HepG2 (cell line): Measurements from ENCODE around the gene IFT172. TPM values are rescaled to one million over a fixed set of nuclear protein-coding genes. Genes with fewer than 3 reads are reported as not detected.

Experiments used
- HOMEZ ChIP-seq: IDR thresholded peaks from 2 replicates; pipeline ENCODE4 v1.6.1; 2016; ENCODE audit warnings: low read depth
- MAF1 ChIP-seq: sonication (generic); formaldehyde crosslinking; IDR thresholded peaks from 2 replicates; pipeline ENCODE4 v1.5.0; 2020; ENCODE audit warnings: missing genetic modification reagents, borderline replicate concordance
- MLXIP ChIP-seq: sonication (generic); formaldehyde crosslinking; IDR thresholded peaks from 2 replicates; pipeline ENCODE4 v1.9.0; 2021; ENCODE audit warnings: missing genetic modification reagents, borderline replicate concordance
- NCOA1 ChIP-seq: sonication (generic); formaldehyde crosslinking; IDR thresholded peaks from 2 replicates; pipeline ENCODE4 v1.9.0; 2021; ENCODE audit warnings: missing genetic modification reagents
- NCOR1 ChIP-seq: fragments of 200-600 bp; sonication (generic); IDR thresholded peaks from 2 replicates; pipeline ENCODE4 v1.7.0; 2017; ENCODE audit warnings: antibody characterized with exemption, low read length, borderline replicate concordance
- NFKBIZ ChIP-seq: IDR thresholded peaks from 2 replicates; pipeline ENCODE4 v1.6.1; 2018; ENCODE audit warnings: missing genetic modification reagents, missing compliant biosample characterization
- PLSCR1 ChIP-seq: sonication (generic); formaldehyde crosslinking; IDR thresholded peaks from 2 replicates; pipeline ENCODE4 v1.5.0; 2020; ENCODE audit warnings: missing genetic modification reagents, mild to moderate bottlenecking, borderline replicate concordance
- RXRB ChIP-seq: IDR thresholded peaks from 2 replicates; pipeline ENCODE4 v1.6.1; 2016; ENCODE audit warnings: borderline replicate concordance, missing genetic modification reagents, missing compliant biosample characterization
- SMAD9 ChIP-seq: sonication (generic); formaldehyde crosslinking; IDR thresholded peaks from 2 replicates; pipeline ENCODE4 v1.5.1; 2020; ENCODE audit warnings: mild to moderate bottlenecking, missing genetic modification reagents
- TCF7 ChIP-seq: sonication (generic); IDR thresholded peaks from 2 replicates; pipeline ENCODE4 v1.6.1; 2016; ENCODE audit warnings: antibody characterized with exemption, low read depth
- ZBTB2 ChIP-seq: sonication (generic); formaldehyde crosslinking; IDR thresholded peaks from 2 replicates; pipeline ENCODE4 v1.8.0; 2022; ENCODE audit warnings: low read depth, missing genetic modification reagents
- ZBTB7B ChIP-seq: sonication (generic); formaldehyde crosslinking; IDR thresholded peaks from 2 replicates; pipeline ENCODE4 v1.4.0; 2020; ENCODE audit warnings: missing genetic modification reagents
- ZFP37 ChIP-seq: sonication (generic); formaldehyde crosslinking; IDR thresholded peaks from 2 replicates; pipeline ENCODE4 v1.4.0; 2020; ENCODE audit warnings: missing genetic modification reagents, borderline replicate concordance
- ZKSCAN1 ChIP-seq: fragments of 150-350 bp; IDR thresholded peaks from 2 replicates; pipeline ENCODE4 v1.6.1; 2014; ENCODE audit warnings: low read length
- ZNF432 ChIP-seq: sonication (generic); formaldehyde crosslinking; IDR thresholded peaks from 2 replicates; pipeline ENCODE4 v1.5.0; 2020; ENCODE audit warnings: missing genetic modification reagents, mild to moderate bottlenecking, borderline replicate concordance
- ZNF577 ChIP-seq: sonication (generic); formaldehyde crosslinking; IDR thresholded peaks from 2 replicates; pipeline ENCODE4 v1.4.0; 2020; ENCODE audit warnings: mild to moderate bottlenecking, low read depth, missing genetic modification reagents, borderline replicate concordance
- ZNF670 ChIP-seq: sonication (generic); formaldehyde crosslinking; IDR thresholded peaks from 2 replicates; pipeline ENCODE4 v1.8.0; 2022; ENCODE audit warnings: mild to moderate bottlenecking, missing genetic modification reagents, borderline replicate concordance
- ZNF7 ChIP-seq: IDR thresholded peaks from 2 replicates; pipeline ENCODE4 v1.6.1; 2016; ENCODE audit warnings: missing biosample characterization, missing genetic modification reagents
- ZNF788 ChIP-seq: sonication (generic); formaldehyde crosslinking; IDR thresholded peaks from 2 replicates; pipeline ENCODE4 v1.5.0; 2020; ENCODE audit warnings: mild to moderate bottlenecking, missing genetic modification reagents, borderline replicate concordance
- ZNF83 ChIP-seq: sonication (generic); formaldehyde crosslinking; IDR thresholded peaks from 2 replicates; pipeline ENCODE4 v1.4.0; 2020; ENCODE audit warnings: missing genetic modification reagents, mild to moderate bottlenecking, borderline replicate concordance
- ZNF839 ChIP-seq: sonication (generic); formaldehyde crosslinking; IDR thresholded peaks from 2 replicates; pipeline ENCODE4 v1.4.0; 2020; ENCODE audit warnings: missing genetic modification reagents, mild to moderate bottlenecking, borderline replicate concordance
- polyA plus RNA-seq, 8 experiments: library from polyadenylated mRNA; depleted of rRNA in 3 of 8; stranded (reverse) in 7 of 8; unstranded in 1 of 8; fragments of >200 nt; fragmentation: Illumina TruSeq in 4 of 8; extraction: Trizol in 4 of 8; gene quantifications; 2 replicates each; pipeline versions ENCODE4 v1.2.1 to v1.2.3, GENCODE V29; 2011 to 2016; ENCODE audit warnings: low read depth in 4 of 8, missing spikeins in 1 of 8, mixed read lengths in 1 of 8; ENCODE audit not compliant: insufficient read depth in 1 of 8
- total RNA-seq, 5 experiments: library from RNA; depleted of rRNA; stranded (reverse); fragments of >200 nt; fragmentation: Illumina TruSeq; extraction: Trizol; gene quantifications; 2 replicates each; pipeline ENCODE4 v1.2.3, GENCODE V29; 2016; ENCODE audit warnings: low read depth in 1 of 5

IFT172 gene
- total and polyA plus RNA-seq, 2 of the 13 experiments (the other 11 are each of a cell fraction or from before 2014, with no cell fraction given) = 21.6 to 35.7 TPM

GRCh38 chr2:27518113-27518781 lies 28.7 kb upstream of the IFT172 start (continued):
- TF ChIP-seq MAF1 (CRISPR knock-in tag) = no peak
- no peak for TF ChIP-seq ZNF7 (CRISPR knock-in tag)
- TF ChIP-seq ZBTB2 (CRISPR knock-in tag) = no peak
- no peak for TF ChIP-seq NFKBIZ (CRISPR knock-in tag)
- TF ChIP-seq ZNF432 = no peak
- 0 out of 2 replicates have a peak, but pooled peaks have one; percentile 29 for TF ChIP-seq ZBTB7B
- TF ChIP-seq SMAD9 (CRISPR knock-in tag) = no peak
- TF ChIP-seq RXRB (CRISPR knock-in tag) = peak; percentile 49; the same call in 1 of the 2 replicates
- no peak for TF ChIP-seq PLSCR1 (CRISPR knock-in tag)
- TF ChIP-seq NCOA1 (CRISPR knock-in tag) = peak; percentile 5
- no peak for TF ChIP-seq ZKSCAN1
- TF ChIP-seq ZNF670 = no peak
- TF ChIP-seq ZNF839 (CRISPR knock-in tag) = no peak
- TF ChIP-seq NCOR1 = no peak
- no peak for TF ChIP-seq MLXIP
- TF ChIP-seq ZNF577 (CRISPR knock-in tag) = no peak
- TF ChIP-seq HOMEZ (CRISPR knock-in tag) = no peak
- peak; percentile 44; the same call in 1 of the 2 replicates for TF ChIP-seq ZNF788 (CRISPR knock-in tag)
- no peak for TF ChIP-seq ZNF83 (CRISPR knock-in tag)
- no peak for TF ChIP-seq ZFP37 (CRISPR knock-in tag)
- TF ChIP-seq TCF7 = no peak
